Spleen (tissue), 7 donors: ENCODE data around the gene CD47.

Experiments
- CTCF ChIP-seq, 11 experiments: fragments of 200-600 bp in 7 of 11; fragments of 450-650 bp in 4 of 11; sonication (generic) in 4 of 11; IDR thresholded peaks in 8 of 11; conservative IDR thresholded peaks in 3 of 11; 1 replicate in 7 of 11; 2 replicates in 4 of 11; pipeline versions ENCODE4 v1.4.0 to v1.8.0; 2016 to 2021; ENCODE audit warnings: antibody characterized with exemption in 11 of 11, inconsistent platforms in 4 of 11, mild to moderate bottlenecking in 1 of 11
- POLR2A ChIP-seq, 3 donors: fragments of 450-650 bp; IDR thresholded peaks; one replicate each; pipeline ENCODE4 v1.5.1; 2017; ENCODE audit warnings: antibody characterized with exemption in 3 of 3, mild to moderate bottlenecking in 1 of 3
- POLR2AphosphoS5 ChIP-seq, 3 donors: sonication (generic); formaldehyde crosslinking; IDR thresholded peaks; one replicate each; pipeline ENCODE4 v1.5.1; 2017; ENCODE audit warnings: antibody characterized with exemption in 3 of 3
- donor health status: DM: no; HTN: no; CAD: no; lungs with moderate emphysema.
- donor health status: DM: no; HTN: no; CAD: no.
- donor health status: DM: no; HTN: no; CAD: no.

DNA sequence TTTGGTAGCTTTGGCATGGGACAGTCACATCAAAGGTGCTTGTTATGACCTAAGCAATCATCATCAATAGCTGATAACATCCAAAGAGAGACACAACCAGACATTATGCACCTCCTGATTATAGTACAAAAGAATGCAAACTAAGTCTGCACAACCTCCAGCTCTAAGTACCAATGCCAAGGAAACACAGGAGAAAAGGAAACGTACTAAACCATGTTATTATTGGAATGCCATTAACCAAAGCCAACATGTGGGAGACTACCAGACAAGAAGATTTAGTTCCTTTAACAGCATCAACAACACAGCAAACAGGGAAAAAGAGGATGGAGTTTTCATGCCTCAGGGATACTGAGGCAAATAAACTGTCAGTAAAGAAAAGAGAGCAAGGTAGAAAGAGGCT is 61.4 kb downstream of the CD47 start:
- no peak for TF ChIP-seq CTCF (IDR thresholded peaks at IDR 0.05 in 8 of 11, conservative IDR thresholded peaks at IDR 0.05 in 3 of 11)
- TF ChIP-seq POLR2A (IDR thresholded peaks at IDR 0.05) = no peak
- TF ChIP-seq POLR2AphosphoS5 (IDR thresholded peaks at IDR 0.05) = no peak
